T-helper 17 cell (primary cell): ENCODE measurements around the gene SH3RF1. TPM values are rescaled to one million over a fixed set of nuclear protein-coding genes. Genes with fewer than 3 reads are reported as not detected.

Source experiments
- ATAC-seq: fragments of 150-1000 bp; cut with Tn5 transposase; 2 replicates; pipeline ENCODE4 v1.10.0; 2021; ENCODE audit warnings: mild to moderate bottlenecking, moderate library complexity
- DNase-seq, 3 donors: peaks; one replicate each; pipeline versions ENCODE4 v3.0.0 to v3.0.0-alpha.2; 2020 to 2021
- H3K9me3 ChIP-seq: one replicate; pipeline ENCODE4 v1.7.0; 2013; ENCODE audit warnings: low read length, mild to moderate bottlenecking; ENCODE audit not compliant: control insufficient read depth, poor library complexity, severe bottlenecking
- H3K27ac Mint-ChIP-seq: one replicate; pipeline ENCODE4 v1.8.0; 2022; ENCODE audit warnings: mild to moderate bottlenecking, moderate library complexity, mixed read lengths
- H3K27me3 Mint-ChIP-seq: one replicate; pipeline ENCODE4 v1.8.0; 2022; ENCODE audit warnings: mixed read lengths
- H3K36me3 Mint-ChIP-seq: one replicate; pipeline ENCODE4 v1.8.0; 2022; ENCODE audit warnings: low read depth, mixed read lengths
- H3K4me1 Mint-ChIP-seq: one replicate; pipeline ENCODE4 v1.8.0; 2022; ENCODE audit warnings: mild to moderate bottlenecking, mixed read lengths
- H3K4me3 Mint-ChIP-seq: one replicate; pipeline ENCODE4 v1.8.0; 2022; ENCODE audit warnings: mild to moderate bottlenecking, moderate library complexity, mixed read lengths
- total RNA-seq, 4 donors: library from RNA in 2 of 4; stranded (reverse) in 2 of 4; gene quantifications; one replicate each; pipeline ENCODE4 v1.2.3 and lab custom pipeline; 2022 to 2026

SH3RF1 gene
- total RNA-seq (under 1 TPM; 0.16 to 0.42 TPM), total RNA-seq (lab: John Stamatoyannopoulos, UW) (0.15 to 0.81 reads per million in 2 donors)

- H3K36me3 Mint-ChIP-seq = peaks cover 2% of the 10 kb centered on the region
- DNase-seq = no peak
- peak; percentile 60 for ATAC-seq
- peaks cover 60% of the 10 kb centered on the region for H3K27me3 Mint-ChIP-seq
- peak within 1 kb of the TSS; percentile 78 for H3K4me3 Mint-ChIP-seq
- peaks cover 3% of the 10 kb centered on the region for H3K9me3 ChIP-seq
- no peak within 1 kb of the TSS for H3K27ac Mint-ChIP-seq
- H3K4me1 Mint-ChIP-seq = peaks cover 3% of the 10 kb centered on the region
These were observed at the start of gene SH3RF1 for GRCh38 chr4:169270810-169271691. Gene SH3RF1, minus strand, starts transcription at chr4:169270956. Its CDS starts 1,744 bp downstream, at chr4:169269212.

GRCh38 chr4:169315530-169316343 is 45.0 kb upstream of the SH3RF1 start:
- H3K27me3 Mint-ChIP-seq = peaks cover 39% of the 10 kb centered on the region
- no peak for DNase-seq
- H3K36me3 Mint-ChIP-seq = no peaks in the 10 kb centered on the region
- no peaks in the 10 kb centered on the region for H3K9me3 ChIP-seq
- no peak overlapping the region for H3K27ac Mint-ChIP-seq
- no peaks in the 10 kb centered on the region for H3K4me1 Mint-ChIP-seq
- H3K4me3 Mint-ChIP-seq = no peak overlapping the region
- no peak for ATAC-seq

GRCh38 chr4:169314906-169315305 is 44.1 kb upstream of the SH3RF1 start:
- H3K9me3 ChIP-seq = no peaks in the 10 kb centered on the region
- DNase-seq (no peak), ATAC-seq (no peak)
- H3K27me3 Mint-ChIP-seq = peaks cover 39% of the 10 kb centered on the region
- H3K27ac Mint-ChIP-seq = no peak overlapping the region
- H3K4me1 Mint-ChIP-seq = no peaks in the 10 kb centered on the region
- no peaks in the 10 kb centered on the region for H3K36me3 Mint-ChIP-seq
- no peak overlapping the region for H3K4me3 Mint-ChIP-seq

GRCh38 chr4:169313732-169314131 is 43.0 kb upstream of the SH3RF1 start:
- Mint-ChIP-seq H3K27ac (no peak overlapping the region), H3K4me3 (no peak overlapping the region), H3K4me1 (no peaks in the 10 kb centered on the region), H3K27me3 (peaks cover 39% of the 10 kb centered on the region), H3K36me3 (no peaks in the 10 kb centered on the region)
- DNase-seq (no peak), ATAC-seq (no peak)
- no peaks in the 10 kb centered on the region for H3K9me3 ChIP-seq

- Mint-ChIP-seq H3K4me1 (no peaks in the 10 kb centered on the region), H3K27me3 (peaks cover 34% of the 10 kb centered on the region)
These were observed 42.1 kb upstream of the SH3RF1 start for GRCh38 chr4:169312690-169313422.

GRCh38 chr4:169311643-169312365 is 41.0 kb upstream of the SH3RF1 start:
- H3K27me3 Mint-ChIP-seq = peaks cover 31% of the 10 kb centered on the region

More at GRCh38 chr4:169312690-169313422, 42.1 kb upstream of the SH3RF1 start:
- no peak for DNase-seq
- Mint-ChIP-seq H3K27ac (no peak overlapping the region), H3K36me3 (no peaks in the 10 kb centered on the region), H3K4me3 (no peak overlapping the region)
- no peak for ATAC-seq
- H3K9me3 ChIP-seq = no peaks in the 10 kb centered on the region

GRCh38 chr4:169309326-169309967 is 38.7 kb upstream of the SH3RF1 start:
- no peaks in the 10 kb centered on the region for H3K9me3 ChIP-seq
- ATAC-seq (no peak), DNase-seq (no peak)
- Mint-ChIP-seq H3K27me3 (peaks cover 15% of the 10 kb centered on the region), H3K4me1 (no peaks in the 10 kb centered on the region), H3K4me3 (no peak overlapping the region), H3K36me3 (no peaks in the 10 kb centered on the region), H3K27ac (no peak overlapping the region)

More at GRCh38 chr4:169311643-169312365, 41.0 kb upstream of the SH3RF1 start:
- Mint-ChIP-seq H3K4me3 (no peak overlapping the region), H3K4me1 (no peaks in the 10 kb centered on the region), H3K36me3 (no peaks in the 10 kb centered on the region), H3K27ac (no peak overlapping the region)
- no peak for DNase-seq
- H3K9me3 ChIP-seq = no peaks in the 10 kb centered on the region
- no peak for ATAC-seq

- no peak for ATAC-seq
- H3K4me3 Mint-ChIP-seq = no peak overlapping the region
These were observed 36.8 kb upstream of the SH3RF1 start for GRCh38 chr4:169307576-169307975.

GRCh38 chr4:169305651-169306050 is 34.9 kb upstream of the SH3RF1 start:
- H3K9me3 ChIP-seq = no peaks in the 10 kb centered on the region
- no peaks in the 10 kb centered on the region for H3K27me3 Mint-ChIP-seq
- H3K4me1 Mint-ChIP-seq = no peaks in the 10 kb centered on the region
- H3K27ac Mint-ChIP-seq = no peak overlapping the region
- ATAC-seq = no peak
- H3K4me3 Mint-ChIP-seq = no peak overlapping the region
- no peak for DNase-seq
- H3K36me3 Mint-ChIP-seq = no peaks in the 10 kb centered on the region

More at GRCh38 chr4:169307576-169307975, 36.8 kb upstream of the SH3RF1 start:
- peaks cover 7% of the 10 kb centered on the region for H3K27me3 Mint-ChIP-seq
- H3K27ac Mint-ChIP-seq = no peak overlapping the region
- no peaks in the 10 kb centered on the region for H3K9me3 ChIP-seq
- H3K4me1 Mint-ChIP-seq = no peaks in the 10 kb centered on the region
- no peaks in the 10 kb centered on the region for H3K36me3 Mint-ChIP-seq
- DNase-seq = no peak

GRCh38 chr4:169305173-169305572 is 34.4 kb upstream of the SH3RF1 start:
- H3K9me3 ChIP-seq = no peaks in the 10 kb centered on the region
- ATAC-seq = no peak
- no peaks in the 10 kb centered on the region for H3K36me3 Mint-ChIP-seq
- no peak overlapping the region for H3K4me3 Mint-ChIP-seq
- no peak for DNase-seq
- H3K27ac Mint-ChIP-seq = no peak overlapping the region
- no peaks in the 10 kb centered on the region for H3K4me1 Mint-ChIP-seq
- H3K27me3 Mint-ChIP-seq = peaks cover under 1% of the 10 kb centered on the region

GRCh38 chr4:169295822-169296221 is 25.1 kb upstream of the SH3RF1 start:
- peaks cover 48% of the 10 kb centered on the region for H3K27me3 Mint-ChIP-seq
- no peak for ATAC-seq
- no peak for DNase-seq
- H3K9me3 ChIP-seq = no peaks in the 10 kb centered on the region
- H3K4me1 Mint-ChIP-seq = peaks cover 3% of the 10 kb centered on the region
- H3K27ac Mint-ChIP-seq = no peak overlapping the region
- no peaks in the 10 kb centered on the region for H3K36me3 Mint-ChIP-seq
- H3K4me3 Mint-ChIP-seq = no peak overlapping the region
